Right cardiac atrium (tissue), 5 donors: Measurements from ENCODE around the gene RGS7BP. TPM values are rescaled to one million over a fixed set of nuclear protein-coding genes. Genes with fewer than 3 reads are reported as not detected.

Source experiments
- ATAC-seq, 2 donors: fragments of 200-7000 bp; cut with Tn5 transposase; one replicate each; pipeline versions ENCODE4 v1.8.0 to v1.9.1; 2020; ENCODE audit warnings: moderate library complexity in 2 of 2, mild to moderate bottlenecking in 1 of 2
- DNase-seq, 3 donors: peaks; one replicate each; pipeline ENCODE4 v3.0.0-alpha.2; 2020
- H3K27ac ChIP-seq: one replicate; pipeline ENCODE4 v1.5.1; 2013; ENCODE audit warnings: mild to moderate bottlenecking, low read length, control low read depth, moderate library complexity
- H3K27me3 ChIP-seq: one replicate; pipeline ENCODE4 v1.6.1; 2013; ENCODE audit not compliant: control insufficient read depth, insufficient read depth
- H3K4me1 ChIP-seq: one replicate; pipeline ENCODE4 v1.6.1; 2013; ENCODE audit warnings: low read length; ENCODE audit not compliant: control insufficient read depth, insufficient read depth
- H3K4me3 ChIP-seq: one replicate; pipeline ENCODE4 v1.5.1; 2013; ENCODE audit warnings: low read length, control low read depth
- H3K9me3 ChIP-seq: one replicate; pipeline ENCODE4 v1.6.1; 2013; ENCODE audit warnings: low read length; ENCODE audit not compliant: control insufficient read depth
- WGBS: extraction: QIAGEN DNeasy Blood & Tissue Kit; methylation state at CpG from one replicate; pipeline ENCODE4 v1.1.7; 2013; 5-methylcytosine and 5-hydroxymethylcytosine counted together
- intact Hi-C, 4 donors: fragments of 100-400 bp; cut with DNase I; formaldehyde crosslinking; loops; one replicate each; pipeline versions ENCODE4 v1.11.0 to v1.14.0; 2022 to 2023
- long read RNA-seq, 4 donors: library from polyadenylated mRNA; unstranded; transcript quantifications; one replicate each; pipeline ENCODE4 v2.0.0, GENCODE V29; 2020 to 2021
- polyA plus RNA-seq: library from polyadenylated mRNA; stranded (reverse); fragments of 200-250 nt; gene quantifications from one replicate; pipeline ENCODE4 v1.2.3, GENCODE V29; 2013
- total RNA-seq, 4 donors: library from RNA; stranded (reverse); fragmentation: NEBNext Ultra II Directional; extraction: Animal tissue kit (Norgen Biotek cat#: 25700); gene quantifications; one replicate each; pipeline ENCODE4 v1.2.1, GENCODE V29; 2021
- donor health status: healthy with polysubstance abuse.
- donor health status: DM: no; HTN: yes; CAD: no.
- donor health status: DM: no; HTN: no; CAD: no.
- donor health status: DM: no; HTN: yes; CAD: no; lungs with severe emphysema.
- donor health status: DM: yes; HTN: yes; CAD: no.

The RGS7BP gene
- total RNA-seq, result 1 to 10 TPM; 1.7 to 8.9 (median 8.1) TPM
- polyA plus RNA-seq, result 1.0 TPM
- long read RNA-seq, donor 1, full-length matches to known transcripts, result 2 of 6 reads
- long read RNA-seq, donor 1, partial matches to known transcripts, result 1 of 6 reads
- long read RNA-seq, donor 1, other reads (novel, unspliced or antisense), result 3 of 6 reads
- long read RNA-seq, donor 2, partial matches to known transcripts, result 1 of 1 reads
- long read RNA-seq, donor 2, other reads (novel, unspliced or antisense), result 0 of 1 reads
- long read RNA-seq, donor 3, full-length matches to known transcripts, result 1 of 3 reads
- long read RNA-seq, donor 3, partial matches to known transcripts, result 0 of 3 reads
- long read RNA-seq, donor 3, other reads (novel, unspliced or antisense), result 2 of 3 reads
- long read RNA-seq, donor 4, full-length matches to known transcripts, result 1 of 2 reads
- long read RNA-seq, donor 4, partial matches to known transcripts, result 0 of 2 reads
- long read RNA-seq, donor 4, other reads (novel, unspliced or antisense), result 1 of 2 reads

DNA sequence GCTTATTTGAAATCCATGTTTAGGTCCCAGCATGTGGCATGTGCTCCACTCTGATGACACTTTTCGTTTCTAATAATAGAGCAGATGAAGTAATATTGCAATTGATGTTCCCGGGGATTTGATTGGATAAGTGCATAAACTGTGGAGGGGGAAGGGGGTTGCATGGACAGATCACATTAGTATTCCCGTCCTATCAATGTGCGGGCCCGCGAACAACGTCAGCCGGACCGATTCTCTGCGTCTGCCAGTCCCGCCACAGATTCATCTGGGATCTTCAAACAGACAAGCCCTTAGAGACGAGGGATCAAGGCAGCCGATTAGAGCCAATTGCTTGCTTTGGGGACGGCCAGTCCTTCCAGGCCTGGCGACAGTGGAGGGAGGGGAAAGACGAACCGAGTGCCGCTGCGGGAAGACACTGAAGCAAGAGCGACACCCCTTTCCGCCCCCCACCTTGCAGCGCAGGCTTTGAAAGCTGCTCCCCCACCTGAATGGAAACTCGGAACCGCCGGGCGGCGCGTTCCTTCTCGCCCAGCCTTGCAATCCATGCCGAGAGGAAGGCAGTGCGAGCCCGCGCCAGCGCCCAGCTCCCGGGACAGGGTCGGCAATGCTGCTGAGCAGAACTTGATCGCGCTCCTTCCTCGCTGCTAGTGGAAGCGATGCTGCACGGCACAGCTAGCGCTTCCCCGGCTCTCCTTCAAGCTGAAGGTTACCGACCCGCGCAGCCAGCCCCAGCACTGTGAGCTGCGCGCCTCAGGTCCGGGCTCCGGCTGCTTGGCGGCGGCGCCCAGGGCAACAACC, at the start of gene RGS7BP:
Gene RGS7BP (plus strand): TSS at position 247 of the 798 bp plus-strand sequence. CDS start 610 bp downstream, outside the sequence.
- H3K4me3 ChIP-seq, result peak within 1 kb of the TSS; percentile 60
- DNase-seq (peak; percentile 37 to 84 (median 84)), ATAC-seq (peak; percentile 92 to 94)
- peak within 1 kb of the TSS; percentile 42 for H3K27ac ChIP-seq
- intact Hi-C loops, result loop anchor here (5.0 to 10.0 kb wide), 5 partner anchors 86 to 361 kb away; no protein-coding TSS in a partner anchor
- H3K27me3 ChIP-seq, result no peaks in the 10 kb centered on the region
- no peaks in the 10 kb centered on the region for H3K9me3 ChIP-seq
- H3K4me1 ChIP-seq, result no peaks in the 10 kb centered on the region
- whole genome bisulfite sequencing, result 1% methylated on average over 53 of the region's 53 CpGs

DNA sequence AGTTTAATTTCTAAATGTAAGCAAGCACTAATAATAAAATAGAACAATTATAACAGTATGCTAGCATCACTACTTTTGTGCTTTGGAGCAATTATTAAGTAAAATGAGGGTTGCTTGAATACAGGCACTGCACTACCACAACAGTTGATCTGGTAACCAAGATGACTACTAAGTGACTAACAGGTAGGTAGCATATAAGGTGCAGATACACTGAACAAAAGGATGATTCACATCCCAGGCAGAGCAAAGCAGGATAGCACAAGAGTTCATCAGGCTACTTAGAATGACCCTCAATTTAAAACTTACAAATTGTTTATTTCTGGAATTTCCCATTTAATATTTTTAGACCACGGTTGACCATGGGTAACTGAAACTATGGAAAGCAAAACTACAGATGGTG, 48.0 kb upstream of the RGS7BP start:
- ATAC-seq (no peak), DNase-seq (no peak)
- Histone ChIP-seq H3K27ac (no peak overlapping the region), H3K4me1 (no peaks in the 10 kb centered on the region), H3K9me3 (no peaks in the 10 kb centered on the region), H3K27me3 (no peaks in the 10 kb centered on the region), H3K4me3 (no peak overlapping the region)
- intact Hi-C loops, result no loop called here
- WGBS, result 89% methylated on average over 1 of the region's 1 CpG

DNA sequence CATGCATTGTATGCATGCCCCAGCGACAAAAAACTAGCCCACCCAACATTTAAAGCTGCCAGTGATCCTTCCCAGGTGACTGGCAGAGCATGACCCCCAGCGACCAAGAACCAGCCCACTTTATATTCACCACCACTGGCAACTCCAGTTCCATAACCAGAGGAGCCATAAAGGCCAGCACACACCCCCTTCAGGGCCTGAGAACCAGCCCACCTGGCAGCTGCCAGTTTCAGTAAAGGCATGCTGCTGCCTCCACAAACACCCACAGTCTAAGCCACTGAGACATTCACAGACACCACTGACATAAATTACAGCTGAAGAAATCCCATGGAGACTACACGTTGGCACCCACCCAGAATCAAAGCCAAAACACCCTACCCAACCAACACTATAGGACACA, 46.9 kb upstream of the RGS7BP start:
- Histone ChIP-seq H3K4me3 (no peak overlapping the region), H3K4me1 (no peaks in the 10 kb centered on the region), H3K27ac (no peak overlapping the region), H3K9me3 (no peaks in the 10 kb centered on the region), H3K27me3 (no peaks in the 10 kb centered on the region)
- intact Hi-C loops, result no loop called here
- DNase-seq (peak in 1 of 3 donors; percentile 15), ATAC-seq (no peak)
- 70% methylated on average over 3 of the region's 3 CpGs for WGBS

GRCh38 chr5:64462391-64462790, 43.4 kb upstream of the RGS7BP start:
- DNase-seq (no peak), ATAC-seq (no peak)
- Histone ChIP-seq H3K4me3 (no peak overlapping the region), H3K27ac (no peak overlapping the region), H3K4me1 (no peaks in the 10 kb centered on the region), H3K9me3 (peaks cover 2% of the 10 kb centered on the region), H3K27me3 (no peaks in the 10 kb centered on the region)
- intact Hi-C loops, result no loop called here
- WGBS, result 70% methylated on average over 4 of the region's 4 CpGs

- intact Hi-C loops, result no loop called here
- H3K27me3 ChIP-seq, result no peaks in the 10 kb centered on the region
- ATAC-seq (no peak), DNase-seq (no peak)
- no peaks in the 10 kb centered on the region for H3K9me3 ChIP-seq
- H3K4me1 ChIP-seq, result no peaks in the 10 kb centered on the region
- 52% methylated on average over 2 of the region's 2 CpGs for WGBS
- no peak overlapping the region for H3K27ac ChIP-seq
- no peak overlapping the region for H3K4me3 ChIP-seq
Measured at GRCh38 chr5:64486163-64486562, 19.7 kb upstream of the RGS7BP start.

GRCh38 chr5:64487283-64487682, 18.5 kb upstream of the RGS7BP start:
- ATAC-seq (no peak), DNase-seq (no peak)
- no peaks in the 10 kb centered on the region for H3K4me1 ChIP-seq
- H3K4me3 ChIP-seq, result no peak overlapping the region
- no peak overlapping the region for H3K27ac ChIP-seq
- no peaks in the 10 kb centered on the region for H3K9me3 ChIP-seq
- H3K27me3 ChIP-seq, result no peaks in the 10 kb centered on the region
- intact Hi-C loops, result no loop called here

GRCh38 chr5:64489857-64490256, 16.0 kb upstream of the RGS7BP start:
- Histone ChIP-seq H3K4me3 (no peak overlapping the region), H3K9me3 (no peaks in the 10 kb centered on the region), H3K27ac (no peak overlapping the region), H3K27me3 (no peaks in the 10 kb centered on the region), H3K4me1 (no peaks in the 10 kb centered on the region)
- intact Hi-C loops, result no loop called here
- DNase-seq (peak in 1 of 3 donors; percentile 15), ATAC-seq (no peak)
- WGBS, result 53% methylated on average over 5 of the region's 5 CpGs

DNA sequence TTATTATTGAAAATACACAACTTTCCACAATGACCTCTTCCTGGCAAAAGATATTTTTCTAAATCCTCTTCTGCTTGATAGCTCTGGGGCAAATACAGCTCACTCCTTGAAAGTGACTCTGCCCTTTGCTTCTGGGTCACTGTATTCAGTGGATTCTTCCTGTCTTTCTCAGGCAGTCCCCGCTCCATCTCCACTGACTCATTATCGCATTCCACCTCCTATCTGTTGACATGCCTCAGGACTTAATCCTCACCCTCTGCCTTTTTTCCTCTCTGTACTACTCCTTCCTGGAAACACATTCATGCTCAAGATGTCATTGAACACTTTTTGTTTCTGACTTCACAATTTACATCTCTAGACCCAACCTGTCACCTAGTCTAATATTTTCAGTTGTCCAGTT, 8.4 kb upstream of the RGS7BP start:
- DNase-seq (no peak), ATAC-seq (peak in 1 of 2 donors; percentile 28)
- Histone ChIP-seq H3K27ac (no peak overlapping the region), H3K9me3 (no peaks in the 10 kb centered on the region), H3K27me3 (no peaks in the 10 kb centered on the region), H3K4me3 (no peak overlapping the region), H3K4me1 (no peaks in the 10 kb centered on the region)
- 28% methylated on average over 2 of the region's 2 CpGs for WGBS
- intact Hi-C loops, result no loop called here

GRCh38 chr5:64502196-64502595, 3.6 kb upstream of the RGS7BP start:
- no peak for ATAC-seq
- no peaks in the 10 kb centered on the region for H3K9me3 ChIP-seq
- H3K4me1 ChIP-seq, result no peaks in the 10 kb centered on the region
- no peak overlapping the region for H3K27ac ChIP-seq
- 25% methylated on average over 5 of the region's 5 CpGs for WGBS
- no peak overlapping the region for H3K4me3 ChIP-seq
- intact Hi-C loops, result loop anchor here in 2 of 4 donors (10.0 kb wide), 2 partner anchors 93 to 357 kb away; no protein-coding TSS in a partner anchor
- H3K27me3 ChIP-seq, result no peaks in the 10 kb centered on the region
- no peak for DNase-seq

GRCh38 chr5:64506567-64507263, 900 bp downstream of the RGS7BP start:
- no peaks in the 10 kb centered on the region for H3K4me1 ChIP-seq
- DNase-seq, result peak in 2 of 3 donors; percentile 46 to 50
- WGBS, result 3% methylated on average over 39 of the region's 39 CpGs
- peak; percentile 18 for ATAC-seq
- peak overlapping the region; percentile 42 for H3K27ac ChIP-seq
- no peaks in the 10 kb centered on the region for H3K27me3 ChIP-seq
- peak overlapping the region; percentile 60 for H3K4me3 ChIP-seq
- H3K9me3 ChIP-seq, result no peaks in the 10 kb centered on the region
- intact Hi-C loops, result loop anchor here (5.0 to 10.0 kb wide), 5 partner anchors 86 to 362 kb away; no protein-coding TSS in a partner anchor
